Hematopoietic multipotent progenitor cell treated with erythropoietin and hydrocortisone succinate and interleukin-3 and kit ligand, for 6 days (in vitro differentiated cells): ENCODE results near the gene MTMR12.

Source experiments
- DNase-seq: peaks from one replicate; pipeline ENCODE4 v3.0.0-alpha.2; 2015

Gene MTMR12

GRCh38 chr5:32187675-32188074 is 125.1 kb downstream of the MTMR12 start:
- DNase-seq: no peak

- DNase-seq: no peak
Observed at GRCh38 chr5:32182463-32183063, 130.2 kb downstream of the MTMR12 start.
